Glomerular visceral epithelial cell (primary cell): ENCODE measurements around the gene RABGAP1L.

Experiments used
- DNase-seq: peaks from one replicate; pipeline ENCODE4 v3.0.0-alpha.2; 2016; ENCODE audit errors: extremely low spot score

Gene RABGAP1L

GRCh38 chr1:174197088-174197487, 37.8 kb downstream of the RABGAP1L start:
- no peak for DNase-seq

GRCh38 chr1:174197547-174197946, 38.2 kb downstream of the RABGAP1L start:
- DNase-seq = no peak

DNA sequence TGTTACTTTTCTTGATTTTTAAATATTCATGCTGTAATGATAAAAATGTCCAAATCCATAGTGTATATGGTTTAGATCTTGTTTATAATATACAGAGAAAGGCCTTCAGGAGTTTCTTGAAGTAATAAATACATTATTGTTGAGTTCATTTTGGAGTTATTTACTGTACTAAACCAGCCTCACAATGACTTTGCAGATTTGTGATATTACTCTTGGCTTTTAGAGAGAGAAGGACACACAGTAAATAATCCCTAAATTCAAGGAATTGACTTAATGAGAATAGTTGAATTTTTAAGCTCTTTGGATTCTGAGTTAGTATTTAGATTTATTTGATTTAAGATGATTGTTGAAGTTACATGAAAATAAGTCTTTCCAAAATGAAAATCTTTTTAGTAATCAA, 38.9 kb downstream of the RABGAP1L start:
- no peak for DNase-seq

DNA sequence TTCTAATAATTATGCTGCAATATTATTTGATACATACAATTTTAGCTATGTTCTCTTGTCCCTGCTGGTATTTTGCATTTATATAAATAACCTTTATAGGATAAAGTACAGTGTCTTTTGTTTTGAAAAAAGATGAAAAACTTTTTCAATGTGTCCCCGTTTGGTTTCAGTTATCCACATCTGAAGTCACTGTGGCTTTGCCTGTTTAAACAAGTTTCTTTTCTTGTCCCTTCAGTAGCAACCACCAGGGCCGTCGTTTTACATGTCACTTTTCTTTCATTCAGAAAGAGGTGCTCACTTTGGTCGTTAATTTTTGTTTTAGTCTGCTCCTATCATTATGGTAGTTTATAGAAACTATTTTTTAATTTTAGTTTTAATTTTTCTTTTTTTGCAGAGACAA, 41.4 kb downstream of the RABGAP1L start:
- no peak for DNase-seq

- DNase-seq = no peak
Observed at GRCh38 chr1:174204697-174205308, 45.5 kb downstream of the RABGAP1L start.

GRCh38 chr1:174206148-174206836, 47.0 kb downstream of the RABGAP1L start:
- no peak for DNase-seq

- no peak for DNase-seq
Observed at GRCh38 chr1:174209347-174210187, 50.2 kb downstream of the RABGAP1L start.

DNA sequence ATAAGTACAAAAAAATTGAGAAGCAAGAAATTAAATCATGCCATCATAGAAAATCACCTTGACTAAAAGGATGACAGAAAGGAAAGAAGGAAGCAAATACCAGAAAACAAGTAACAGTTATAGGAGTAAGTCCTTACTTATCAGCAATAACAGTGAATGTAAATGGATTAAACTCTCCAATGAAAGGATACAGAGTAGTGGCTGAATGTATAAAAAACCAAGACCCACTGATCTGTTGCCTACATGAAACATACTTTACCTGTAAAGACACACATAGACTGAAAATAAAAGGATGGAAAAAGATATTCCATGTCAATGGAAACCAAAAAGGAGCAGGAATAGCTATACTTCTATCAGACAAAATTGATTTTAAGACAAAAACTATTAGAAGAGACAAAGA, 52.2 kb downstream of the RABGAP1L start:
- no peak for DNase-seq

GRCh38 chr1:174215766-174216165, 56.4 kb downstream of the RABGAP1L start:
- DNase-seq = no peak

DNA sequence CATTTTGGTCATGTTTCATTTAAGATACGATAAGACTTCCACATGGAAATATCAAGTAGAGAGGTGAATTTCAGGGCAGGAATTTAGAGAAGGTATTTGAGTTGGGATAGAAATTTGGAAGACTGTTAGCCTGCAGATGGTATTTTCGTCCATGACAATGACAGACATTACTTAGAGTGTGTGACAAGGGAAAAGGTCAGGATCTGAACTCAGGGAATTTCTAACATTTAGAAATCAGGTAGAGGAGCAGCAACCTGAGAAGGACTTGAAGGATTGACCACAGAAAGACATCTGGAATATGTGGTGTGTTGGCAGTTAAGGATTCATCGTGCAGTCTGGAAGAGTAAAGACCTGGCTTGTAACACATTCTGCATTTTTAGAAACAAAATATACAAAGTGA, 57.9 kb downstream of the RABGAP1L start:
- DNase-seq = no peak

- peak; percentile 26 for DNase-seq
Observed at GRCh38 chr1:174217787-174218574, 58.7 kb downstream of the RABGAP1L start.

GRCh38 chr1:174218983-174219382, 59.7 kb downstream of the RABGAP1L start:
- no peak for DNase-seq

GRCh38 chr1:174219606-174220370, 60.5 kb downstream of the RABGAP1L start:
- no peak for DNase-seq

DNA sequence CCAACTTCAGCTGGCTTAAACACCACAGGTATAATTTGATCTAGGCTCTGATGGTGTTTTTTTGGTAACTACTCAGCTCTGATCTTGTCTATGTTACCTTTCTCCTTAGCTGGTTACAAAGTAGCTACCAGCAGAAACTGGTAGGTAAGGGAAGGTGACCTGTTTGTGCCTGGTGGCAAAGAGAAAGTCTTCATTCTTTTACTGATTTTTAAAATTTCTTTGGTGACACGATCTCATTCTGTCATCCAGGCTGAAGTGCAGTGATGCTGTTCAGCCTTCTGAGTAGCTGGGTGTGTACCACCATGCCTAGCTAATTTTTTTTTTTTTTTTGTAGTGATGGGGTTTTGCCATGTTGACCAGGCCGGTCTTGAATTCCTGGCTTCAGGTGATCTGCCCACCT, 62.4 kb downstream of the RABGAP1L start:
- no peak for DNase-seq

GRCh38 chr1:174222166-174222949, 63.0 kb downstream of the RABGAP1L start:
- DNase-seq = peak; percentile 60

- DNase-seq = no peak
Observed at GRCh38 chr1:174224641-174225040, 65.3 kb downstream of the RABGAP1L start.

DNA sequence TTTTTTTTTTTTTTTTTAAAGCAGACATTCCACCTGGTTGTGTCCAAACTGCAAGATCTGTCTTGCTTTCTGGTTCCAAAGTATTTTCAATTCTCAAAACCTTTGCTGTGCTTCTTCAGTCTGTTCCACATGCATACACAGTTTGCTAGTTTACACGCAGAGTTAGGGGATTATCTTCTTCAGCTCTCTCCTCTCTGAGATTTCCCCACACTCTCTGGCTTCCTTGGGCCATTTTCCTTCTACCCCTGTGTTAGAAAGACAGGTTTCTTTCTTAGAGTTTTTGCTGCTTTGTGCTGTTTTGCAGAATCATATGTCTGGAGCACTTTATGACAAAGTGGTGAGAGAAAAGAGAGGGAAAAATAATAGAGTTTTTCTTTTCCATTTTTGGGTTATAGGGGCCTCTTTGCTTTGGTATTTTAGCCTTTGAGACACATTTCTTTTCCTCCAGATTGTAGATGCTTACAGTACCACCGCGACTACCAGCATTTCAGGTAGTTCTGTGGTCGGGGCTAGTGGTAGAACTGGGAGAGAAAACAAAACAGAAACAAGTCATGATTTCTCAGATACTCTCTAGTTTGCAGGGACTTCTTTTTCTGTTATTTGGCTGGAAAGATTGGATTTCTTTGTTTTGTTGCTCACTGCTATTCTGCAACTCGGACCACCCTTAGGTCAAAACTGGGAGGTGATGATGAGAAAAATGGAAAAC, 66.3 kb downstream of the RABGAP1L start:
- no peak for DNase-seq

- no peak for DNase-seq
Observed at GRCh38 chr1:174230399-174230798, 71.1 kb downstream of the RABGAP1L start.

- no peak for DNase-seq
Observed at GRCh38 chr1:174232761-174233160, 73.4 kb downstream of the RABGAP1L start.
